ENCODE results near the gene MLANA.
"Not testable (repeated sequence)": the region's sequence is repeated elsewhere in the genome, so short reads cannot be mapped to it uniquely, and the experiment has no call there.

MLANA gene

GRCh38 chr9:5870691-5871090 lies 20.0 kb upstream of the MLANA start:
- no peak for DNase-seq

- no peak for DNase-seq
These were observed 18.9 kb upstream of the MLANA start for GRCh38 chr9:5871785-5872184.

- no peak for DNase-seq
These were observed 18.2 kb upstream of the MLANA start for GRCh38 chr9:5872511-5872910.

- DNase-seq: no peak
These were observed 17.2 kb upstream of the MLANA start for GRCh38 chr9:5873439-5873838.

- DNase-seq: no peak
These were observed 16.6 kb upstream of the MLANA start for GRCh38 chr9:5874048-5874447.

GRCh38 chr9:5876026-5876425 lies 14.7 kb upstream of the MLANA start:
- no peak for DNase-seq

- DNase-seq: no peak
These were observed 14.0 kb upstream of the MLANA start for GRCh38 chr9:5876711-5877110.

GRCh38 chr9:5879419-5880181 lies 11.1 kb upstream of the MLANA start:
- DNase-seq: no peak

GRCh38 chr9:5882244-5883012 lies 8.3 kb upstream of the MLANA start:
- DNase-seq: not testable (repeated sequence)

GRCh38 chr9:5884191-5884590 lies 6.5 kb upstream of the MLANA start:
- DNase-seq: no peak

GRCh38 chr9:5886114-5886939 lies 4.4 kb upstream of the MLANA start:
- DNase-seq: peak; percentile 59

- DNase-seq: no peak
These were observed 1.9 kb downstream of the MLANA start for GRCh38 chr9:5892456-5893133.

- DNase-seq: no peak
These were observed 2.4 kb downstream of the MLANA start for GRCh38 chr9:5893134-5893505.

- no peak for DNase-seq
These were observed 3.0 kb downstream of the MLANA start for GRCh38 chr9:5893591-5894236.

- no peak for DNase-seq
These were observed 3.7 kb downstream of the MLANA start for GRCh38 chr9:5894237-5894959.

GRCh38 chr9:5895782-5896181 lies 5.1 kb downstream of the MLANA start:
- no peak for DNase-seq

GRCh38 chr9:5896863-5897262 lies 6.2 kb downstream of the MLANA start:
- DNase-seq: no peak

- no peak for DNase-seq
These were observed 7.2 kb downstream of the MLANA start for GRCh38 chr9:5897851-5898250.

GRCh38 chr9:5899292-5899691 lies 8.6 kb downstream of the MLANA start:
- DNase-seq: no peak

- DNase-seq: no peak
These were observed 9.9 kb downstream of the MLANA start for GRCh38 chr9:5900622-5901021.

- no peak for DNase-seq
These were observed 11.7 kb downstream of the MLANA start for GRCh38 chr9:5902377-5902776.

- no peak for DNase-seq
These were observed 18.2 kb downstream of the MLANA start for GRCh38 chr9:5908918-5909317.

All from activated effector memory CD4-positive, alpha-beta T cell treated with Interleukin-2 at 50 U/mL for 16 hours (primary cell).